Activated gamma-delta T cell treated with Interleukin-2 at 50 U/mL for 16 hours (primary cell): ENCODE results near the gene MAGED2.
"Not testable (repeated sequence)": the region's sequence is repeated elsewhere in the genome, so short reads cannot be mapped to it uniquely, and the experiment has no call there.

Source experiments
- DNase-seq: peaks from one replicate; pipeline ENCODE4 v3.0.0-alpha.2; 2020

The MAGED2 gene

GRCh38 chrX:54820737-54821136 is 13.2 kb downstream of the MAGED2 start:
- no peak for DNase-seq

GRCh38 chrX:54821310-54821709 is 13.8 kb downstream of the MAGED2 start:
- no peak for DNase-seq

GRCh38 chrX:54824195-54824594 is 16.6 kb downstream of the MAGED2 start:
- no peak for DNase-seq

GRCh38 chrX:54824722-54825121 is 17.2 kb downstream of the MAGED2 start:
- no peak for DNase-seq

GRCh38 chrX:54825716-54826438 is 18.3 kb downstream of the MAGED2 start:
- peak; percentile 23 for DNase-seq

GRCh38 chrX:54826598-54826997 is 19.1 kb downstream of the MAGED2 start:
- no peak for DNase-seq

- DNase-seq = no peak
Measured at GRCh38 chrX:54838583-54838982, 31.0 kb downstream of the MAGED2 start.

GRCh38 chrX:54841184-54841874 is 33.8 kb downstream of the MAGED2 start:
- DNase-seq = not testable (repeated sequence)

- no peak for DNase-seq
Measured at GRCh38 chrX:54842607-54843006, 35.1 kb downstream of the MAGED2 start.

GRCh38 chrX:54843050-54843449 is 35.5 kb downstream of the MAGED2 start:
- no peak for DNase-seq

- DNase-seq = not testable (repeated sequence)
Measured at GRCh38 chrX:54847700-54848099, 40.2 kb downstream of the MAGED2 start.

- DNase-seq = no peak
Measured at GRCh38 chrX:54865208-54865607, 57.7 kb downstream of the MAGED2 start.
